GM23338 (cell line): Measurements from ENCODE around the gene TMA7B. TPM values are rescaled to one million over a fixed set of nuclear protein-coding genes. Genes with fewer than 3 reads are reported as not detected.

Experiments used
- ATAC-seq: fragments of 200-7000 bp; cut with Tn5 transposase; 3 replicates; pipeline ENCODE4 v1.9.1; 2020
- DNase-seq: peaks from one replicate; pipeline ENCODE4 v3.0.0-alpha.2; 2015; ENCODE audit warnings: low spot score
- H2AFZ ChIP-seq: fragments of 200-600 bp; sonication (generic); 2 replicates; pipeline ENCODE4 v1.8.0; 2016; ENCODE audit warnings: antibody characterized with exemption, mild to moderate bottlenecking, moderate library complexity
- H3F3A ChIP-seq: fragments of 200-600 bp; sonication (generic); replicated peaks from 2 replicates; pipeline ENCODE4 v1.8.0; 2017; ENCODE audit warnings: antibody characterized with exemption, mixed run types, low read depth
- H3K27ac ChIP-seq: fragments of 200-600 bp; sonication (generic); 2 replicates; pipeline ENCODE4 v1.6.1; 2016; ENCODE audit warnings: low read depth
- H3K27me3 ChIP-seq: fragments of 200-600 bp; sonication (generic); 2 replicates; pipeline ENCODE4 v1.8.0; 2016; ENCODE audit warnings: mild to moderate bottlenecking, mixed run types, moderate library complexity; ENCODE audit not compliant: insufficient read depth
- H3K36me3 ChIP-seq: fragments of 200-600 bp; sonication (generic); 2 replicates; pipeline ENCODE4 v1.8.0; 2016; ENCODE audit warnings: mild to moderate bottlenecking; ENCODE audit not compliant: insufficient read depth
- H3K4me1 ChIP-seq: fragments of 200-600 bp; sonication (generic); 2 replicates; pipeline ENCODE4 v1.8.0; 2016; ENCODE audit warnings: mild to moderate bottlenecking, moderate library complexity; ENCODE audit not compliant: insufficient read depth
- H3K4me2 ChIP-seq: fragments of 200-600 bp; sonication (generic); 2 replicates; pipeline ENCODE4 v1.7.1; 2017; ENCODE audit warnings: mixed run types
- H3K4me3 ChIP-seq: fragments of 200-600 bp; sonication (generic); 2 replicates; pipeline ENCODE4 v1.6.1; 2016; ENCODE audit warnings: mixed run types
- H3K79me2 ChIP-seq: fragments of 200-600 bp; sonication (generic); replicated peaks from 2 replicates; pipeline ENCODE4 v1.8.0; 2017; ENCODE audit warnings: mild to moderate bottlenecking; ENCODE audit not compliant: insufficient read depth
- H3K9me2 ChIP-seq: fragments of 200-600 bp; sonication (generic); 2 replicates; pipeline ENCODE4 v1.8.0; 2017; ENCODE audit not compliant: insufficient read depth
- H4K20me1 ChIP-seq: fragments of 200-600 bp; sonication (generic); replicated peaks from 2 replicates; pipeline ENCODE4 v1.8.0; 2017; ENCODE audit warnings: mild to moderate bottlenecking; ENCODE audit not compliant: insufficient read depth
- H3K27ac Mint-ChIP-seq: 2 replicates; pipeline ENCODE4 v1.8.0; 2020; ENCODE audit warnings: inconsistent platforms, mild to moderate bottlenecking, moderate library complexity, mixed read lengths
- H3K27me3 Mint-ChIP-seq: 3 replicates; pipeline ENCODE4 v1.8.0; 2022; ENCODE audit warnings: low read depth, mild to moderate bottlenecking, moderate library complexity, mixed read lengths, inconsistent platforms; ENCODE audit not compliant: insufficient read depth, poor library complexity
- H3K36me3 Mint-ChIP-seq: 3 replicates; pipeline ENCODE4 v1.8.0; 2021; ENCODE audit warnings: low read depth, mild to moderate bottlenecking, inconsistent platforms, moderate library complexity, mixed read lengths
- H3K4me1 Mint-ChIP-seq: 3 replicates; pipeline ENCODE4 v1.8.0; 2020; ENCODE audit warnings: mild to moderate bottlenecking, inconsistent platforms, mixed read lengths
- H3K4me3 Mint-ChIP-seq: 3 replicates; pipeline ENCODE4 v1.8.0; 2021; ENCODE audit warnings: moderate library complexity, mild to moderate bottlenecking, inconsistent platforms, mixed read lengths
- H3K9me3 Mint-ChIP-seq: 3 replicates; pipeline ENCODE4 v1.8.0; 2020; ENCODE audit warnings: moderate library complexity, mild to moderate bottlenecking, inconsistent platforms, mixed read lengths
- CREB1 ChIP-seq: fragments of 250-450 bp; sonication (Bioruptor Pico); IDR thresholded peaks from 2 replicates; pipeline ENCODE4 v1.5.0; 2020; ENCODE audit warnings: low read depth, mild to moderate bottlenecking, moderate library complexity
- EZH2 ChIP-seq: fragments of 200-600 bp; sonication (generic); IDR thresholded peaks from one replicate; pipeline ENCODE4 v1.8.0; 2017; ENCODE audit warnings: antibody characterized with exemption, mild to moderate bottlenecking, low read depth; ENCODE audit not compliant: unreplicated experiment
- EZH2phosphoT487 ChIP-seq: fragments of 200-600 bp; sonication (generic); IDR thresholded peaks from one replicate; pipeline ENCODE4 v1.8.1; 2018; ENCODE audit warnings: antibody characterized with exemption; ENCODE audit not compliant: unreplicated experiment
- JUNB ChIP-seq: IDR thresholded peaks from one replicate; pipeline ENCODE4 v1.6.1; 2016; ENCODE audit warnings: antibody characterized with exemption; ENCODE audit not compliant: unreplicated experiment
- NANOG ChIP-seq: IDR thresholded peaks from 2 replicates; pipeline ENCODE4 v1.6.1; 2016; ENCODE audit warnings: antibody characterized with exemption, borderline replicate concordance
- POLR2AphosphoS5 ChIP-seq: IDR thresholded peaks from 2 replicates; pipeline ENCODE4 v1.6.1; 2016; ENCODE audit warnings: antibody characterized with exemption, low read depth
- REST ChIP-seq: IDR thresholded peaks from one replicate; pipeline ENCODE4 v1.6.1; 2018; ENCODE audit warnings: antibody characterized with exemption; ENCODE audit not compliant: unreplicated experiment
- STAT1 ChIP-seq: IDR thresholded peaks from one replicate; pipeline ENCODE4 v1.6.1; 2016; ENCODE audit warnings: antibody characterized with exemption; ENCODE audit not compliant: unreplicated experiment
- ZNF114 ChIP-seq: fragments of 250-450 bp; sonication (Bioruptor Pico); IDR thresholded peaks from 2 replicates; pipeline ENCODE4 v1.5.0; 2020; ENCODE audit warnings: mild to moderate bottlenecking, moderate library complexity
- ZNF331 ChIP-seq: fragments of 250-450 bp; sonication (Bioruptor Pico); IDR thresholded peaks from 2 replicates; pipeline ENCODE4 v1.5.0; 2020; ENCODE audit warnings: low read depth, mild to moderate bottlenecking, moderate library complexity
- ZNF462 ChIP-seq: fragments of 250-450 bp; sonication (Bioruptor Pico); IDR thresholded peaks from 2 replicates; pipeline ENCODE4 v1.5.0; 2020; ENCODE audit warnings: mild to moderate bottlenecking, moderate library complexity
- polyA plus RNA-seq: library from polyadenylated mRNA; unstranded; fragments of >200 nt; fragmentation: Nextera tagmentation; extraction: Ambion mirVana; gene quantifications from 2 replicates; pipeline ENCODE4 v1.2.1, GENCODE V29; 2016
- total RNA-seq: library from RNA; depleted of rRNA; stranded (reverse); fragments of >200 nt; shearing (Covaris generic); gene quantifications from 2 replicates; pipeline ENCODE4 v1.2.3, GENCODE V29; 2014
- TF ChIP-seq, protein P1 (sequence below): IDR thresholded peaks from 2 replicates; pipeline ENCODE4 v1.6.1; 2016; ENCODE audit warnings: antibody characterized with exemption
- TF ChIP-seq, protein P2 (sequence below), 2 experiments: fragments of 200-600 bp in 1 of 2; sonication (generic) in 1 of 2; conservative IDR thresholded peaks; 2 replicates each; pipeline versions ENCODE4 v1.5.1 to v1.6.1; 2016 to 2017; ENCODE audit warnings: antibody characterized with exemption in 2 of 2, low read depth in 2 of 2, mild to moderate bottlenecking in 2 of 2, moderate library complexity in 1 of 2

TMA7B gene
- total and polyA plus RNA-seq, 2 experiments from 2014 or later, result not detected

GRCh38 chr22:39955675-39956074 is 4.5 kb upstream of the TMA7B start:
- Histone ChIP-seq H3K4me2 (no peak overlapping the region), H3K27me3 (no peaks in the 10 kb centered on the region), H4K20me1 (no peaks in the 10 kb centered on the region), H3K9me2 (peaks cover 1% of the 10 kb centered on the region; the same call in 1 of the 2 replicates), H2AFZ (peak overlapping the region; percentile 76), H3K36me3 (no peaks in the 10 kb centered on the region), H3K79me2 (no peaks in the 10 kb centered on the region), H3K4me1 (peaks cover 4% of the 10 kb centered on the region; the same call in 1 of the 2 replicates), H3F3A (no peaks in the 10 kb centered on the region), H3K27ac (no peak overlapping the region), H3K4me3 (no peak overlapping the region)
- H3K36me3 Mint-ChIP-seq, result no peaks in the 10 kb centered on the region; the same call in 2 of the 3 replicates
- H3K4me3 Mint-ChIP-seq, result no peak overlapping the region
- peaks cover 44% of the 10 kb centered on the region for H3K4me1 Mint-ChIP-seq
- H3K9me3 Mint-ChIP-seq, result peaks cover 3% of the 10 kb centered on the region; the same call in 1 of the 3 replicates
- H3K27ac Mint-ChIP-seq, result 0 out of 2 replicates have a peak overlapping the region, but pooled peaks have one; percentile 42
- no peak for DNase-seq
- TF ChIP-seq ZNF331 (CRISPR knock-in tag), result no peak
- TF ChIP-seq EZH2, result no peak
- no peak for TF ChIP-seq ZNF114
- no peak for TF ChIP-seq EZH2phosphoT487
- TF ChIP-seq JUNB, result no peak
- TF ChIP-seq CREB1 (CRISPR knock-in tag), result no peak
- TF ChIP-seq, protein P1, sequence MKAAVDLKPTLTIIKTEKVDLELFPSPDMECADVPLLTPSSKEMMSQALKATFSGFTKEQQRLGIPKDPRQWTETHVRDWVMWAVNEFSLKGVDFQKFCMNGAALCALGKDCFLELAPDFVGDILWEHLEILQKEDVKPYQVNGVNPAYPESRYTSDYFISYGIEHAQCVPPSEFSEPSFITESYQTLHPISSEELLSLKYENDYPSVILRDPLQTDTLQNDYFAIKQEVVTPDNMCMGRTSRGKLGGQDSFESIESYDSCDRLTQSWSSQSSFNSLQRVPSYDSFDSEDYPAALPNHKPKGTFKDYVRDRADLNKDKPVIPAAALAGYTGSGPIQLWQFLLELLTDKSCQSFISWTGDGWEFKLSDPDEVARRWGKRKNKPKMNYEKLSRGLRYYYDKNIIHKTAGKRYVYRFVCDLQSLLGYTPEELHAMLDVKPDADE, result no peak
- TF ChIP-seq, protein P2, sequence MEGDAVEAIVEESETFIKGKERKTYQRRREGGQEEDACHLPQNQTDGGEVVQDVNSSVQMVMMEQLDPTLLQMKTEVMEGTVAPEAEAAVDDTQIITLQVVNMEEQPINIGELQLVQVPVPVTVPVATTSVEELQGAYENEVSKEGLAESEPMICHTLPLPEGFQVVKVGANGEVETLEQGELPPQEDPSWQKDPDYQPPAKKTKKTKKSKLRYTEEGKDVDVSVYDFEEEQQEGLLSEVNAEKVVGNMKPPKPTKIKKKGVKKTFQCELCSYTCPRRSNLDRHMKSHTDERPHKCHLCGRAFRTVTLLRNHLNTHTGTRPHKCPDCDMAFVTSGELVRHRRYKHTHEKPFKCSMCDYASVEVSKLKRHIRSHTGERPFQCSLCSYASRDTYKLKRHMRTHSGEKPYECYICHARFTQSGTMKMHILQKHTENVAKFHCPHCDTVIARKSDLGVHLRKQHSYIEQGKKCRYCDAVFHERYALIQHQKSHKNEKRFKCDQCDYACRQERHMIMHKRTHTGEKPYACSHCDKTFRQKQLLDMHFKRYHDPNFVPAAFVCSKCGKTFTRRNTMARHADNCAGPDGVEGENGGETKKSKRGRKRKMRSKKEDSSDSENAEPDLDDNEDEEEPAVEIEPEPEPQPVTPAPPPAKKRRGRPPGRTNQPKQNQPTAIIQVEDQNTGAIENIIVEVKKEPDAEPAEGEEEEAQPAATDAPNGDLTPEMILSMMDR (conservative IDR thresholded peaks at IDR 0.05; ENCODE audit: low read depth in 2 of 2), result no peak
- no peak for TF ChIP-seq POLR2AphosphoS5
- no peak for TF ChIP-seq STAT1
- TF ChIP-seq ZNF462 (CRISPR knock-in tag), result no peak
- no peak for TF ChIP-seq REST
- no peak for TF ChIP-seq NANOG
- no peak for ATAC-seq
- peaks cover 17% of the 10 kb centered on the region for H3K27me3 Mint-ChIP-seq
